Ovary (tissue), 9 donors: ENCODE data around the gene SS18L1. TPM values are rescaled to one million over a fixed set of nuclear protein-coding genes. Genes with fewer than 3 reads are reported as not detected.
"Not testable (repeated sequence)": the region's sequence is repeated elsewhere in the genome, so short reads cannot be mapped to it uniquely, and the experiment has no call there.

ENCODE experiments used
- DNase-seq, 5 donors: peaks; one replicate each; pipeline ENCODE4 v3.0.0-alpha.2; 2019 to 2020
- H3K27ac ChIP-seq, 2 donors: fragments of 200-600 bp; one replicate each; pipeline versions ENCODE4 v1.5.1 to v1.8.0; 2019 to 2022
- H3K27me3 ChIP-seq: fragments of 200-600 bp; one replicate; pipeline ENCODE4 v1.8.0; 2022
- H3K36me3 ChIP-seq: fragments of 200-600 bp; sonication (generic); one replicate; pipeline ENCODE4 v1.5.1; 2019
- H3K4me1 ChIP-seq: one replicate; pipeline ENCODE4 v1.8.1; 2013; ENCODE audit warnings: mild to moderate bottlenecking, moderate library complexity; ENCODE audit not compliant: insufficient read depth
- H3K4me3 ChIP-seq: fragments of 200-600 bp; sonication (generic); one replicate; pipeline ENCODE4 v1.5.1; 2017
- H3K9me3 ChIP-seq, 2 donors: fragments of 200-600 bp in 1 of 2; sonication (generic) in 1 of 2; one replicate each; pipeline versions ENCODE4 v1.5.1 to v1.8.1; 2013 to 2019; ENCODE audit warnings: mild to moderate bottlenecking in 1 of 2, moderate library complexity in 1 of 2
- CTCF ChIP-seq, 3 donors: fragments of 450-650 bp in 2 of 3; fragments of 200-600 bp in 1 of 3; IDR thresholded peaks; one replicate each; pipeline versions ENCODE4 v1.5.1 to v1.8.0; 2016 to 2022; ENCODE audit warnings: antibody characterized with exemption in 3 of 3, mild to moderate bottlenecking in 1 of 3
- EP300 ChIP-seq: sonication (generic); formaldehyde crosslinking; IDR thresholded peaks from one replicate; pipeline ENCODE4 v1.6.1; 2017; ENCODE audit warnings: antibody characterized with exemption
- POLR2A ChIP-seq: fragments of 450-650 bp; IDR thresholded peaks from one replicate; pipeline ENCODE4 v1.6.1; 2017; ENCODE audit warnings: antibody characterized with exemption, mild to moderate bottlenecking, moderate library complexity
- WGBS, 3 donors: extraction: QIAGEN DNeasy Blood & Tissue Kit in 1 of 3; methylation state at CpG; one replicate each; pipeline versions ENCODE4 v1.1.5 to v1.1.7; 2013 to 2017; 5-methylcytosine and 5-hydroxymethylcytosine counted together
- intact Hi-C, 4 donors: fragments of 100-400 bp; cut with DNase I; formaldehyde crosslinking; loops; one replicate each; pipeline versions ENCODE4 v1.11.0 to v1.15.1; 2022 to 2023
- polyA plus RNA-seq, 2 donors: library from polyadenylated mRNA; stranded (reverse); fragments of 200-250 nt in 1 of 2; fragments of 350-450 nt in 1 of 2; fragmentation: Illumina TruSeq in 1 of 2; extraction: RNeasy Lipid Tissue Mini Kit (QIAGEN cat#74804) in 1 of 2; gene quantifications; one replicate each; pipeline ENCODE4 v1.2.3, GENCODE V29; 2013 to 2014
- total RNA-seq, 7 donors: library from RNA; depleted of rRNA in 2 of 7; stranded (reverse); fragments of >200 nt in 2 of 7; fragmentation: NEBNext Ultra II Directional in 3 of 7; extraction: Animal tissue kit (Norgen Biotek cat#: 25700) in 3 of 7; gene quantifications; one replicate each; pipeline versions ENCODE4 v1.1.0 to v1.2.4, GENCODE V29; 2016 to 2023
- donor health status: DM: no; HTN: no; CAD: no; lungs with moderate emphysema.
- donor health status: DM: no; HTN: no; CAD: no.
- donor health status: Bipolar disorder and iron deficiency.
- donor health status: DM: yes; HTN: yes; CAD: no.
- donor health status: DM: no; HTN: no; CAD: no.
- donor health status: DM: yes; HTN: yes; CAD: no.

The SS18L1 gene
- total and polyA plus RNA-seq, 9 donors, result 7.7 to 14.3 (median 12.4) TPM

- no peak for DNase-seq
- no peaks in the 10 kb centered on the region for H3K9me3 ChIP-seq
- no peak overlapping the region for H3K4me3 ChIP-seq
- 90 to 96% (median 92%) methylated on average over 6 of the region's 6 CpGs for WGBS, 3 donors
- intact Hi-C loops, result no loop called here
- H3K27me3 ChIP-seq, result no peaks in the 10 kb centered on the region
- no peak overlapping the region for H3K27ac ChIP-seq
- peaks cover 19% of the 10 kb centered on the region for H3K4me1 ChIP-seq
- H3K36me3 ChIP-seq, result no peaks in the 10 kb centered on the region
- TF ChIP-seq POLR2A (no peak), CTCF (IDR thresholded peaks at IDR 0.05) (no peak)
Measured at GRCh38 chr20:62147125-62147524, 3.6 kb downstream of the SS18L1 start.

GRCh38 chr20:62147528-62147927 lies 4.0 kb downstream of the SS18L1 start:
- Histone ChIP-seq H3K9me3 (no peaks in the 10 kb centered on the region), H3K27ac (no peak overlapping the region), H3K4me3 (no peak overlapping the region), H3K36me3 (no peaks in the 10 kb centered on the region), H3K4me1 (peaks cover 19% of the 10 kb centered on the region), H3K27me3 (no peaks in the 10 kb centered on the region)
- no peak for DNase-seq
- WGBS, 3 donors, result 95 to 97% (median 95%) methylated on average over 9 of the region's 9 CpGs
- intact Hi-C loops, result no loop called here
- TF ChIP-seq EP300, result no peak
- TF ChIP-seq POLR2A, result no peak
- no peak for TF ChIP-seq CTCF (IDR thresholded peaks at IDR 0.05)

- peaks cover 19% of the 10 kb centered on the region for H3K4me1 ChIP-seq
- H3K4me3 ChIP-seq, DNase-seq, H3K27me3 ChIP-seq, intact Hi-C loops, H3K9me3 ChIP-seq, H3K27ac ChIP-seq, H3K36me3 ChIP-seq: not testable (repeated sequence)
- WGBS, 3 donors, result 90 to 96% (median 94%) methylated on average over 8 to 10 of the region's 10 CpGs
Measured at GRCh38 chr20:62148383-62148782, 4.8 kb downstream of the SS18L1 start.

GRCh38 chr20:62148908-62149314 lies 5.3 kb downstream of the SS18L1 start:
- no peak for DNase-seq
- no peak for TF ChIP-seq POLR2A
- no peak for TF ChIP-seq CTCF (IDR thresholded peaks at IDR 0.05)
- no peak for TF ChIP-seq EP300
- intact Hi-C loops, result no loop called here
- Histone ChIP-seq H3K9me3 (no peaks in the 10 kb centered on the region), H3K27me3 (no peaks in the 10 kb centered on the region), H3K4me3 (no peak overlapping the region), H3K36me3 (no peaks in the 10 kb centered on the region), H3K4me1 (peaks cover 19% of the 10 kb centered on the region), H3K27ac (no peak overlapping the region)
- 85 to 89% (median 88%) methylated on average over 18 to 20 of the region's 20 CpGs for WGBS, 3 donors

GRCh38 chr20:62149532-62150309 lies 6.2 kb downstream of the SS18L1 start:
- Histone ChIP-seq H3K27me3 (no peaks in the 10 kb centered on the region), H3K36me3 (no peaks in the 10 kb centered on the region), H3K4me1 (peaks cover 18% of the 10 kb centered on the region), H3K4me3 (no peak overlapping the region), H3K9me3 (no peaks in the 10 kb centered on the region), H3K27ac (no peak overlapping the region)
- 34 to 51% (median 38%) methylated on average over 24 of the region's 24 CpGs for WGBS, 3 donors
- intact Hi-C loops, result no loop called here
- DNase-seq, result no peak
- TF ChIP-seq POLR2A (no peak), EP300 (no peak), CTCF (IDR thresholded peaks at IDR 0.05) (no peak)
